Ovary (tissue), 9 donors: ENCODE data around the gene PIMREG. TPM values are rescaled to one million over a fixed set of nuclear protein-coding genes. Genes with fewer than 3 reads are reported as not detected.

Experiments used
- DNase-seq, 5 donors: peaks; one replicate each; pipeline ENCODE4 v3.0.0-alpha.2; 2019 to 2020
- H3K27ac ChIP-seq, 2 donors: fragments of 200-600 bp; one replicate each; pipeline versions ENCODE4 v1.5.1 to v1.8.0; 2019 to 2022
- H3K27me3 ChIP-seq: fragments of 200-600 bp; one replicate; pipeline ENCODE4 v1.8.0; 2022
- H3K36me3 ChIP-seq: fragments of 200-600 bp; sonication (generic); one replicate; pipeline ENCODE4 v1.5.1; 2019
- H3K4me1 ChIP-seq: one replicate; pipeline ENCODE4 v1.8.1; 2013; ENCODE audit warnings: mild to moderate bottlenecking, moderate library complexity; ENCODE audit not compliant: insufficient read depth
- H3K4me3 ChIP-seq: fragments of 200-600 bp; sonication (generic); one replicate; pipeline ENCODE4 v1.5.1; 2017
- H3K9me3 ChIP-seq, 2 donors: fragments of 200-600 bp in 1 of 2; sonication (generic) in 1 of 2; one replicate each; pipeline versions ENCODE4 v1.5.1 to v1.8.1; 2013 to 2019; ENCODE audit warnings: mild to moderate bottlenecking in 1 of 2, moderate library complexity in 1 of 2
- CTCF ChIP-seq, 3 donors: fragments of 450-650 bp in 2 of 3; fragments of 200-600 bp in 1 of 3; IDR thresholded peaks; one replicate each; pipeline versions ENCODE4 v1.5.1 to v1.8.0; 2016 to 2022; ENCODE audit warnings: antibody characterized with exemption in 3 of 3, mild to moderate bottlenecking in 1 of 3
- EP300 ChIP-seq: sonication (generic); formaldehyde crosslinking; IDR thresholded peaks from one replicate; pipeline ENCODE4 v1.6.1; 2017; ENCODE audit warnings: antibody characterized with exemption
- POLR2A ChIP-seq: fragments of 450-650 bp; IDR thresholded peaks from one replicate; pipeline ENCODE4 v1.6.1; 2017; ENCODE audit warnings: antibody characterized with exemption, mild to moderate bottlenecking, moderate library complexity
- WGBS, 3 donors: extraction: QIAGEN DNeasy Blood & Tissue Kit in 1 of 3; methylation state at CpG; one replicate each; pipeline versions ENCODE4 v1.1.5 to v1.1.7; 2013 to 2017; 5-methylcytosine and 5-hydroxymethylcytosine counted together
- intact Hi-C, 4 donors: fragments of 100-400 bp; cut with DNase I; formaldehyde crosslinking; loops; one replicate each; pipeline versions ENCODE4 v1.11.0 to v1.15.1; 2022 to 2023
- polyA plus RNA-seq, 2 donors: library from polyadenylated mRNA; stranded (reverse); fragments of 200-250 nt in 1 of 2; fragments of 350-450 nt in 1 of 2; fragmentation: Illumina TruSeq in 1 of 2; extraction: RNeasy Lipid Tissue Mini Kit (QIAGEN cat#74804) in 1 of 2; gene quantifications; one replicate each; pipeline ENCODE4 v1.2.3, GENCODE V29; 2013 to 2014
- total RNA-seq, 7 donors: library from RNA; depleted of rRNA in 2 of 7; stranded (reverse); fragments of >200 nt in 2 of 7; fragmentation: NEBNext Ultra II Directional in 3 of 7; extraction: Animal tissue kit (Norgen Biotek cat#: 25700) in 3 of 7; gene quantifications; one replicate each; pipeline versions ENCODE4 v1.1.0 to v1.2.4, GENCODE V29; 2016 to 2023
- donor health status: DM: no; HTN: no; CAD: no; lungs with moderate emphysema.
- donor health status: DM: no; HTN: no; CAD: no.
- donor health status: Bipolar disorder and iron deficiency.
- donor health status: DM: yes; HTN: yes; CAD: no.
- donor health status: DM: no; HTN: no; CAD: no.
- donor health status: DM: yes; HTN: yes; CAD: no.

The PIMREG gene
- total and polyA plus RNA-seq, 9 donors, result 0.20 to 4.7 (median 0.73) TPM; not detected in 1

GRCh38 chr17:6471531-6472465, 27.5 kb downstream of the PIMREG start:
- peaks cover 11% of the 10 kb centered on the region for H3K4me1 ChIP-seq
- H3K27ac ChIP-seq, result peak overlapping the region in 1 of 2 donors; percentile 10
- no peaks in the 10 kb centered on the region for H3K27me3 ChIP-seq
- H3K9me3 ChIP-seq, result no peaks in the 10 kb centered on the region
- intact Hi-C loops, result loop anchor here in 2 of 4 donors (5.0 to 10.0 kb wide), 3 partner anchors 86 to 166 kb away; partner anchors contain the start of gene PITPNM3 (in 2 of the 2)
- 51 to 58% (median 53%) methylated on average over 17 to 19 of the region's 19 CpGs for WGBS, 3 donors
- TF ChIP-seq CTCF (IDR thresholded peaks at IDR 0.05), result no peak
- no peak for TF ChIP-seq EP300
- no peak for TF ChIP-seq POLR2A
- H3K4me3 ChIP-seq, result no peak overlapping the region
- no peaks in the 10 kb centered on the region for H3K36me3 ChIP-seq
- DNase-seq, result peak; percentile 57 to 74 (median 64)

- WGBS, 3 donors, result 93 to 99% (median 94%) methylated on average over 9 to 10 of the region's 10 CpGs
- TF ChIP-seq POLR2A, result no peak
- TF ChIP-seq CTCF (IDR thresholded peaks at IDR 0.05), result no peak
- TF ChIP-seq EP300, result no peak
- Histone ChIP-seq H3K4me1 (peaks cover 11% of the 10 kb centered on the region), H3K36me3 (no peaks in the 10 kb centered on the region), H3K9me3 (no peaks in the 10 kb centered on the region), H3K27me3 (no peaks in the 10 kb centered on the region), H3K27ac (peak overlapping the region in 1 of 2 donors; percentile 21), H3K4me3 (no peak overlapping the region)
- DNase-seq, result no peak
- intact Hi-C loops, result loop anchor here in 2 of 4 donors (5.0 to 10.0 kb wide), 3 partner anchors 85 to 165 kb away; partner anchors contain the start of gene PITPNM3 (in 2 of the 2)
Measured at GRCh38 chr17:6472517-6472916, 28.3 kb downstream of the PIMREG start.

GRCh38 chr17:6473128-6473767, 29.0 kb downstream of the PIMREG start:
- intact Hi-C loops, result loop anchor here in 2 of 4 donors (5.0 to 10.0 kb wide), 3 partner anchors 84 to 164 kb away; partner anchors contain the start of gene PITPNM3 (in 2 of the 2)
- H3K27ac ChIP-seq, result peak overlapping the region in 1 of 2 donors; percentile 21

More at GRCh38 chr17:6473128-6473767, 29.0 kb downstream of the PIMREG start:
- TF ChIP-seq EP300 (no peak), CTCF (IDR thresholded peaks at IDR 0.05) (peak; percentile 85 to 95 (median 92)), POLR2A (no peak)
- H3K4me1 ChIP-seq, result peaks cover 11% of the 10 kb centered on the region
- no peaks in the 10 kb centered on the region for H3K27me3 ChIP-seq
- no peaks in the 10 kb centered on the region for H3K36me3 ChIP-seq
- DNase-seq, result peak; percentile 80 to 90 (median 88)
- H3K4me3 ChIP-seq, result no peak overlapping the region
- WGBS, 3 donors, result 42 to 46% (median 44%) methylated on average over 14 of the region's 14 CpGs
- no peaks in the 10 kb centered on the region for H3K9me3 ChIP-seq
